Spleen (tissue), 7 donors: ENCODE results near the gene SPATA31C1.

ENCODE experiments used
- POLR2A ChIP-seq, 3 donors: fragments of 450-650 bp; IDR thresholded peaks; one replicate each; pipeline ENCODE4 v1.5.1; 2017; ENCODE audit warnings: antibody characterized with exemption in 3 of 3, mild to moderate bottlenecking in 1 of 3
- POLR2AphosphoS5 ChIP-seq, 3 donors: sonication (generic); formaldehyde crosslinking; IDR thresholded peaks; one replicate each; pipeline ENCODE4 v1.5.1; 2017; ENCODE audit warnings: antibody characterized with exemption in 3 of 3
- TF ChIP-seq, protein P1 (sequence below), 11 experiments: fragments of 200-600 bp in 7 of 11; fragments of 450-650 bp in 4 of 11; sonication (generic) in 4 of 11; IDR thresholded peaks in 8 of 11; conservative IDR thresholded peaks in 3 of 11; 1 replicate in 7 of 11; 2 replicates in 4 of 11; pipeline versions ENCODE4 v1.4.0 to v1.8.0; 2016 to 2021; ENCODE audit warnings: antibody characterized with exemption in 11 of 11, inconsistent platforms in 4 of 11, mild to moderate bottlenecking in 1 of 11
- donor health status: DM: no; HTN: no; CAD: no; lungs with moderate emphysema.
- donor health status: DM: no; HTN: no; CAD: no.
- donor health status: DM: no; HTN: no; CAD: no.

DNA sequence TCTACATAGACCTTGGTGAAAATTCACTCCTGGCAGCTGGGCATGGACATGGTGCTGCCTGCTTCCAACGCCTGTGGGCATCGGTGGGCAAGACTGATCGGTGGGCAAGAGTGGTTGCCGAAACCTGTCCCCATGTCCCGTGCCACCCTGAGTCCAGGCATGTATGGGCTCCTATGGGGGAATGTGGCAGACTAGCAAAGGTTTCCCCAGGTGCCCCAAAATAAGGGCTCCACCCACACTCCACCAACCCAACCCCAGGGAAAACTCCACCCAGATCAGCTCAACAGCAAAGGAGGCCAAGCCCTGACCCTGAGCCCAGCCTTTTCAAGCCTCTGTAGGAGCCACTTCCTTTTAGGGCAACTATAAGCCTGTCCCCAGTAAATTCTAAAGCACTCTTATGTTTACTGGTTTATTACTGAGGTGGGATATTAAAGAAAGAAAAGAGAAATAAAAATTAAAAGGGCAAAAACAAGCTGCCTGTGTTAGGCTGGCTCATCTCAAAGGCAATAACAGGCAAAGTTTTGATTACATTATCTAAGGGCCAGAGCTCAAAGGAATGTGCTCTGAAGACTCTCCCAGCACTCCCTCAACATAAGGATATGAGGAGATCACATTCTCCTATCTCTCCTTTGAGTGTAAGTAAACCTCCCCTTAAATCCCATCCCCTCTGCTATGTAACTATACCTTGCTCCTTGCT, 44.0 kb upstream of the SPATA31C1 start:
- TF ChIP-seq POLR2AphosphoS5 (IDR thresholded peaks at IDR 0.05) = no peak
- TF ChIP-seq, protein P1, sequence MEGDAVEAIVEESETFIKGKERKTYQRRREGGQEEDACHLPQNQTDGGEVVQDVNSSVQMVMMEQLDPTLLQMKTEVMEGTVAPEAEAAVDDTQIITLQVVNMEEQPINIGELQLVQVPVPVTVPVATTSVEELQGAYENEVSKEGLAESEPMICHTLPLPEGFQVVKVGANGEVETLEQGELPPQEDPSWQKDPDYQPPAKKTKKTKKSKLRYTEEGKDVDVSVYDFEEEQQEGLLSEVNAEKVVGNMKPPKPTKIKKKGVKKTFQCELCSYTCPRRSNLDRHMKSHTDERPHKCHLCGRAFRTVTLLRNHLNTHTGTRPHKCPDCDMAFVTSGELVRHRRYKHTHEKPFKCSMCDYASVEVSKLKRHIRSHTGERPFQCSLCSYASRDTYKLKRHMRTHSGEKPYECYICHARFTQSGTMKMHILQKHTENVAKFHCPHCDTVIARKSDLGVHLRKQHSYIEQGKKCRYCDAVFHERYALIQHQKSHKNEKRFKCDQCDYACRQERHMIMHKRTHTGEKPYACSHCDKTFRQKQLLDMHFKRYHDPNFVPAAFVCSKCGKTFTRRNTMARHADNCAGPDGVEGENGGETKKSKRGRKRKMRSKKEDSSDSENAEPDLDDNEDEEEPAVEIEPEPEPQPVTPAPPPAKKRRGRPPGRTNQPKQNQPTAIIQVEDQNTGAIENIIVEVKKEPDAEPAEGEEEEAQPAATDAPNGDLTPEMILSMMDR (IDR thresholded peaks at IDR 0.05 in 8 of 11, conservative IDR thresholded peaks at IDR 0.05 in 3 of 11) = no peak
- no peak for TF ChIP-seq POLR2A (IDR thresholded peaks at IDR 0.05)
